Measurements from ENCODE around the gene COPB2. TPM values are rescaled to one million over a fixed set of nuclear protein-coding genes. Genes with fewer than 3 reads are reported as not detected.

Gene COPB2
- 10 to 100 TPM; 46.7 to 59.3 (median 51.2) TPM for total RNA-seq

DNA sequence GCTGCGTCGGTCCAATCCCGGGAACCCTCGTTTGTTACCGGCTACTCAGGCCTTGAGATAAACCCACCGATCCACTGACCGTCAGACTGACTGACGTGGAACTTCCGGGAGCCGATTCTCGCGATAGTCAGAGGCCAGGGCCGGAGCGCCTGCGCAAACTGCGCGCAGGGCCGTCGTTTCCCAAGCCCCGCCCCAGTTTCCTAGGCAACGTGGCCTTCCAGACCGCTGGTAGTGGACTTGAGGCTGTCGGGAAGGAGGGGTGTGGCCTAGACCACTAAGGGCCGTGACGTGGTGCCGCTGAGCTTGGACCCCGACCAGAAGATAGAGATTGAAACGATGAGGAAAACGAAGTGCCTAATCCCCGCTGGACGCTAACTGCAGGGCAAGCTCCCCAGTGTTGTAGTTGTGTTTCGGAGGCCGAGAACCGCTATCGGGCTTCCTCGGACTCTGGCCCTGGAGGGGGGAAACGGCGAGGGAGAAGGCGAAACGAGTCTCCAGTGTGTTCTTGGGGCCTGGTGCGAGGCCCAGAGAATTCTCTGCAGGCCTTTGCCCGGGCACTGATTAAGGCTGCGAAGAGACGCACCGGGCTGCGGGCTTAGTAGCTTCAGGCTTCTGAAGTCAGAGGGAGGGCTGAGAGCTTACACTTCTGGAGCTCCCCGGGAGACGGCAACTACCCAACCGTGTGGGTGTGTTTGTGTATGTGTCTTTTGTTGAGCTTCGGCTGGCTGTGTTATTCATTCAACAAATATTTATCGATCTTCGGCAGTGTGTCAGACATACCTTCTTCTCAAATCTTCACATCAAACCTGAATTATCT is at the start of gene COPB2:
COPB2 (minus strand) TSS at position 96 of the 817 bp plus-strand sequence. CDS start 97 bp downstream, outside the sequence.
- TF ChIP-seq EP300 (IDR thresholded peaks at IDR 0.05): no peak
- peak; percentile 40 to 64 (median 41) for TF ChIP-seq POLR2AphosphoS5 (IDR thresholded peaks at IDR 0.05)
- TF ChIP-seq POLR2A (IDR thresholded peaks at IDR 0.05): peak; percentile 11 to 87
- TF ChIP-seq, protein P1, sequence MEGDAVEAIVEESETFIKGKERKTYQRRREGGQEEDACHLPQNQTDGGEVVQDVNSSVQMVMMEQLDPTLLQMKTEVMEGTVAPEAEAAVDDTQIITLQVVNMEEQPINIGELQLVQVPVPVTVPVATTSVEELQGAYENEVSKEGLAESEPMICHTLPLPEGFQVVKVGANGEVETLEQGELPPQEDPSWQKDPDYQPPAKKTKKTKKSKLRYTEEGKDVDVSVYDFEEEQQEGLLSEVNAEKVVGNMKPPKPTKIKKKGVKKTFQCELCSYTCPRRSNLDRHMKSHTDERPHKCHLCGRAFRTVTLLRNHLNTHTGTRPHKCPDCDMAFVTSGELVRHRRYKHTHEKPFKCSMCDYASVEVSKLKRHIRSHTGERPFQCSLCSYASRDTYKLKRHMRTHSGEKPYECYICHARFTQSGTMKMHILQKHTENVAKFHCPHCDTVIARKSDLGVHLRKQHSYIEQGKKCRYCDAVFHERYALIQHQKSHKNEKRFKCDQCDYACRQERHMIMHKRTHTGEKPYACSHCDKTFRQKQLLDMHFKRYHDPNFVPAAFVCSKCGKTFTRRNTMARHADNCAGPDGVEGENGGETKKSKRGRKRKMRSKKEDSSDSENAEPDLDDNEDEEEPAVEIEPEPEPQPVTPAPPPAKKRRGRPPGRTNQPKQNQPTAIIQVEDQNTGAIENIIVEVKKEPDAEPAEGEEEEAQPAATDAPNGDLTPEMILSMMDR (IDR thresholded peaks at IDR 0.05): no peak
- WGBS: 2% methylated on average over 40 of the region's 52 CpGs
- Histone ChIP-seq H3K4me1 (peaks cover 41% of the 10 kb centered on the region), H3K27me3 (no peaks in the 10 kb centered on the region), H3K4me3 (peak within 1 kb of the TSS; percentile 92), H3K36me3 (no peaks in the 10 kb centered on the region), H3K27ac (peak within 1 kb of the TSS; percentile 95), H3K9me3 (no peaks in the 10 kb centered on the region)
- peak; percentile 99 to 100 for DNase-seq (ENCODE audit: low spot score in 2 of 2)

DNA sequence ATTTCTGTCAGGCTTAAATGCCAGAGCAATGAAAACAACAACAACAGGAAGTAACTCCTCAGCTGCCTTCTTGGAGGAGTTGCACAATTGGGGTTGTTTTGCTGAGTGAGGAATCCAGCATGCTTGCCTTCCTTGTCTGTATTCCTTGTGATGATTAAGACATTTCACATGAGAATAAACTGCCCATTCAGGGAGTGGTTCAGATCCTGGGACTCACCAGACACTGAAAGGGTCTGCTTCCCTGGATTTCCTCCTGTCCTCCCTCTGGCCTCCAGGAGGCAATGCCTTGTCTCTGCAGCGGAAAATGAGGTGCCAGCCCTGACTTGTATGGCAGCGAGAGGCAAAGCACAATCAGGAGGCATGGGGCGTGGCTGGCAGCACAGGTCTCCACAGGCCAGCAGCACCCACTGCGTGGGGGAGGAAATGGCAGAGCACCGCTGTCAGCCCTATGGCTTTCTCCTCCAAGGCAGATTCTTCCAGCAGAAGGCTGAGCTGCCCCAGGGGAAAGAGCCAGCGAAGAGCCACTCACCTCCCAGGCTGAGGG is 45.4 kb upstream of the COPB2 start:
- H3K4me3 ChIP-seq: no peak overlapping the region
- H3K4me1 ChIP-seq: peaks cover 14% of the 10 kb centered on the region
- no peaks in the 10 kb centered on the region for H3K36me3 ChIP-seq
- no peaks in the 10 kb centered on the region for H3K27me3 ChIP-seq
- no peak for DNase-seq (ENCODE audit: low spot score in 2 of 2)
- 45% methylated on average over 2 of the region's 6 CpGs for WGBS
- TF ChIP-seq, protein P1 (IDR thresholded peaks at IDR 0.05): peak in 1 of 2 donors; percentile 10
- no peak for TF ChIP-seq POLR2A (IDR thresholded peaks at IDR 0.05)
- H3K27ac ChIP-seq: peak overlapping the region; percentile 65
- H3K9me3 ChIP-seq: no peaks in the 10 kb centered on the region

DNA sequence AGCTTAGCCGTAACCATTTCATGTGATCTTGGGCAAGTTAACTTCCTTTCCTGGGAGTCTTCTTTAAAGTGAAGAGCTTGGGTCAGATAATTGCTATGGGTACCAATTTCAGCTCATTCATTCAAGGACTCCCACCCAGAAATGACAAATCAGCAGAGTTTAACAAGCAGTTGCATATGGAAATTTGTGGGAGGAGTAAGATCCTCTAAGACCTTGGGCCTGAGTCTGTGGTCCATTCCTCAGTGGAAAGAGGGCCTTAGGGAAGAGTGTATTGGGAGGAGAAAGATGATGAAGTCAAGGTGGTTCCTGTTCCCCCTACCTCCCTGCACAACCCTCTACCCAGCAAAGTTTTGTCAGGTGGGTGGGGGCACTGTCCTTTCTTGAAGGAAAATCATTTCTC is 44.8 kb upstream of the COPB2 start:
- H3K27ac ChIP-seq: peak overlapping the region; percentile 65
- TF ChIP-seq, protein P1 (IDR thresholded peaks at IDR 0.05): no peak
- no peak for TF ChIP-seq EP300 (IDR thresholded peaks at IDR 0.05)
- no peak for TF ChIP-seq POLR2A (IDR thresholded peaks at IDR 0.05)
- TF ChIP-seq POLR2AphosphoS5 (IDR thresholded peaks at IDR 0.05): no peak
- H3K4me1 ChIP-seq: peaks cover 14% of the 10 kb centered on the region
- no peaks in the 10 kb centered on the region for H3K9me3 ChIP-seq
- H3K4me3 ChIP-seq: no peak overlapping the region
- whole genome bisulfite sequencing: 100% methylated on average over 1 of the region's 1 CpG
- no peaks in the 10 kb centered on the region for H3K36me3 ChIP-seq
- no peak for DNase-seq (ENCODE audit: low spot score in 2 of 2)
- no peaks in the 10 kb centered on the region for H3K27me3 ChIP-seq

DNA sequence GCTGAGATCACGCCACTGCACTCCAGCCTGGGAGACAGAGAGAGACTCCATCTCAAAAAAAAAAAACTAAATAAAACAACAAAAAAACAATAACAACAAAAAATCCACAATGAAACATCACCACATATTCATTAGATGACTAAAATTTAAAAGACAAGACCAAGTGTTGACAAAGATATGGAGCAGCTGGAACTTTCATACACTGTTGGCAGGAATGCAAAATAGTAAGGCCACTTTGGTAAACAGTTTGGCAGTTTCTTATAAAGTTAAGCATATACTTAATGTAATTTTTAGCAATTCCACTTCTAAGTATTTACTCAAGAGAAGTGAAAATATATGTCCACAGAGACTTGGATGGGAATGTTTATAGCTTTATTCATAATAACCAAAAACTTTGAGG is 43.6 kb upstream of the COPB2 start:
- TF ChIP-seq, protein P1 (IDR thresholded peaks at IDR 0.05): no peak
- TF ChIP-seq POLR2AphosphoS5 (IDR thresholded peaks at IDR 0.05) (no peak), EP300 (IDR thresholded peaks at IDR 0.05) (no peak), POLR2A (IDR thresholded peaks at IDR 0.05) (no peak)
- no peak overlapping the region for H3K4me3 ChIP-seq
- DNase-seq (ENCODE audit: low spot score in 2 of 2): no peak
- H3K36me3 ChIP-seq: no peaks in the 10 kb centered on the region
- H3K27ac ChIP-seq: no peak overlapping the region
- H3K9me3 ChIP-seq: no peaks in the 10 kb centered on the region
- H3K27me3 ChIP-seq: no peaks in the 10 kb centered on the region
- WGBS: 100% methylated on average over 1 of the region's 1 CpG
- peaks cover 14% of the 10 kb centered on the region for H3K4me1 ChIP-seq

DNA sequence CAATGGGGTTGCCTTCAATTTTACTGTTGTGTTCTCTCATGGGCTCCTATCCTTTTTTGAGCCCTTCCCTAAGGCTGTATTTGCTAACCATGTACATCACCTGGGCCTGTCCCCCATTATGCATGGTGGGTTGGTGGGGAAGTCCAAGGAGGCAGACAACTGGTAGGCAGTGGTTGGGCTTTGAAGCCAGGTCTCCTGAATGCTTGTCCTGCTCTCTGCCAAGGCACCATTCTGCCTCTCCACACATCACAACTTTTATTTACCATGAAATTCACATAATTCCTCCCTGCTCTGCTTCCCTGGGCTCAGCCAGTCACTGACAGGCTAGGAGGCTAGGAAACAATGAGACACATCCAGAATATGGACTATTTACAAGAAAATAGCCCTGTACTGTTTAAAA is 41.0 kb upstream of the COPB2 start:
- H3K4me3 ChIP-seq: no peak overlapping the region
- TF ChIP-seq EP300 (IDR thresholded peaks at IDR 0.05): no peak
- no peak for TF ChIP-seq POLR2AphosphoS5 (IDR thresholded peaks at IDR 0.05)
- no peak for TF ChIP-seq POLR2A (IDR thresholded peaks at IDR 0.05)
- TF ChIP-seq, protein P1 (IDR thresholded peaks at IDR 0.05): no peak
- no peaks in the 10 kb centered on the region for H3K36me3 ChIP-seq
- no peaks in the 10 kb centered on the region for H3K9me3 ChIP-seq
- no peak overlapping the region for H3K27ac ChIP-seq
- DNase-seq (ENCODE audit: low spot score in 2 of 2): no peak
- peaks cover 16% of the 10 kb centered on the region for H3K4me1 ChIP-seq
- no peaks in the 10 kb centered on the region for H3K27me3 ChIP-seq
